Mammary epithelial cell (primary cell): ENCODE results near the gene CCDC88B.

ENCODE experiments used
- EZH2 ChIP-seq: IDR thresholded peaks from 2 replicates; pipeline ENCODE4 v1.6.1; 2012; ENCODE audit warnings: low read length, inconsistent platforms, borderline replicate concordance
- TF ChIP-seq, protein P1 (sequence below), 2 donors: IDR thresholded peaks in 1 of 2; conservative IDR thresholded peaks in 1 of 2; 2 replicates each; pipeline ENCODE4 v1.5.1; 2011 to 2012; ENCODE audit warnings: inconsistent platforms in 2 of 2, low read length in 2 of 2, mild to moderate bottlenecking in 2 of 2, control low read depth in 1 of 2, low read depth in 1 of 2; ENCODE audit not compliant: insufficient read depth in 1 of 2; ENCODE audit errors: extremely low read depth in 1 of 2

- TF ChIP-seq, protein P1, sequence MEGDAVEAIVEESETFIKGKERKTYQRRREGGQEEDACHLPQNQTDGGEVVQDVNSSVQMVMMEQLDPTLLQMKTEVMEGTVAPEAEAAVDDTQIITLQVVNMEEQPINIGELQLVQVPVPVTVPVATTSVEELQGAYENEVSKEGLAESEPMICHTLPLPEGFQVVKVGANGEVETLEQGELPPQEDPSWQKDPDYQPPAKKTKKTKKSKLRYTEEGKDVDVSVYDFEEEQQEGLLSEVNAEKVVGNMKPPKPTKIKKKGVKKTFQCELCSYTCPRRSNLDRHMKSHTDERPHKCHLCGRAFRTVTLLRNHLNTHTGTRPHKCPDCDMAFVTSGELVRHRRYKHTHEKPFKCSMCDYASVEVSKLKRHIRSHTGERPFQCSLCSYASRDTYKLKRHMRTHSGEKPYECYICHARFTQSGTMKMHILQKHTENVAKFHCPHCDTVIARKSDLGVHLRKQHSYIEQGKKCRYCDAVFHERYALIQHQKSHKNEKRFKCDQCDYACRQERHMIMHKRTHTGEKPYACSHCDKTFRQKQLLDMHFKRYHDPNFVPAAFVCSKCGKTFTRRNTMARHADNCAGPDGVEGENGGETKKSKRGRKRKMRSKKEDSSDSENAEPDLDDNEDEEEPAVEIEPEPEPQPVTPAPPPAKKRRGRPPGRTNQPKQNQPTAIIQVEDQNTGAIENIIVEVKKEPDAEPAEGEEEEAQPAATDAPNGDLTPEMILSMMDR (conservative IDR thresholded peaks at IDR 0.05 in 1 of 2, IDR thresholded peaks at IDR 0.05 in 1 of 2; ENCODE audit: extremely low read depth in 1 of 2, insufficient read depth in 1 of 2, low read depth in 1 of 2, low read length in 2 of 2) = no peak
- TF ChIP-seq EZH2 = no peak
Observed at GRCh38 chr11:64382586-64382985, 42.6 kb downstream of the CCDC88B start.
